DOHH2 (cell line): Measurements from ENCODE around the gene MRI1.

Experiments used
- H3F3A ChIP-seq: fragments of 200-600 bp; sonication (generic), shearing (Covaris generic); 2 replicates; pipeline ENCODE4 v1.6.0; 2016; ENCODE audit warnings: antibody characterized with exemption, mild to moderate bottlenecking; ENCODE audit not compliant: control insufficient read depth, insufficient read depth
- H3K27ac ChIP-seq: fragments of 200-600 bp; sonication (generic); 2 replicates; pipeline ENCODE4 v1.5.1; 2014; ENCODE audit warnings: low read depth, mild to moderate bottlenecking, low read length, moderate library complexity
- H3K27me3 ChIP-seq: fragments of 200-600 bp; sonication (generic); 2 replicates; pipeline ENCODE4 v1.6.1; 2014; ENCODE audit warnings: mild to moderate bottlenecking, low read length, mixed read lengths; ENCODE audit not compliant: control insufficient read depth
- H3K36me3 ChIP-seq: fragments of 200-600 bp; sonication (generic); 2 replicates; pipeline ENCODE4 v1.6.1; 2014; ENCODE audit warnings: mild to moderate bottlenecking, low read length, moderate library complexity, mixed read lengths; ENCODE audit not compliant: control insufficient read depth
- H3K4me1 ChIP-seq: fragments of 200-600 bp; sonication (generic); 2 replicates; pipeline ENCODE4 v1.6.1; 2014; ENCODE audit warnings: mild to moderate bottlenecking, low read length, mixed read lengths; ENCODE audit not compliant: control insufficient read depth
- H3K4me2 ChIP-seq: fragments of 200-600 bp; sonication (generic); 2 replicates; pipeline ENCODE4 v1.6.0; 2014; ENCODE audit warnings: mild to moderate bottlenecking, low read length, moderate library complexity
- H3K4me3 ChIP-seq: fragments of 200-600 bp; sonication (generic); 2 replicates; pipeline ENCODE4 v1.5.1; 2014; ENCODE audit warnings: mild to moderate bottlenecking, low read length, mixed read lengths
- H3K79me2 ChIP-seq: fragments of 200-600 bp; sonication (generic); 2 replicates; pipeline ENCODE4 v1.6.1; 2014; ENCODE audit warnings: mild to moderate bottlenecking, low read length, mixed read lengths; ENCODE audit not compliant: control insufficient read depth
- H3K9me2 ChIP-seq: fragments of 200-600 bp; sonication (generic); replicated peaks from 2 replicates; pipeline ENCODE4 v1.6.1; 2014; ENCODE audit warnings: mild to moderate bottlenecking, low read length, mixed read lengths; ENCODE audit not compliant: control insufficient read depth
- H3K9me3 ChIP-seq: fragments of 200-600 bp; sonication (generic); 2 replicates; pipeline ENCODE4 v1.6.1; 2014; ENCODE audit warnings: antibody characterized with exemption, low read length, mixed read lengths; ENCODE audit not compliant: control insufficient read depth, insufficient read depth
- H4K20me1 ChIP-seq: fragments of 200-600 bp; sonication (generic); 2 replicates; pipeline ENCODE4 v1.6.0; 2014; ENCODE audit warnings: low read depth, mild to moderate bottlenecking, antibody characterized with exemption, low read length, moderate library complexity; ENCODE audit not compliant: control insufficient read depth, insufficient read depth
- EZH2phosphoT487 ChIP-seq: fragments of 200-600 bp; sonication (generic); IDR thresholded peaks from 2 replicates; pipeline ENCODE4 v1.6.1; 2017; ENCODE audit warnings: borderline replicate concordance, mild to moderate bottlenecking, antibody characterized with exemption, low read length, moderate library complexity, mixed read lengths
- TF ChIP-seq, protein P1 (sequence below): fragments of 200-600 bp; sonication (generic); IDR thresholded peaks from one replicate; pipeline ENCODE4 v1.5.1; 2014; ENCODE audit warnings: antibody characterized with exemption, mild to moderate bottlenecking, low read depth, low read length; ENCODE audit not compliant: poor library complexity, severe bottlenecking

The MRI1 gene

DNA sequence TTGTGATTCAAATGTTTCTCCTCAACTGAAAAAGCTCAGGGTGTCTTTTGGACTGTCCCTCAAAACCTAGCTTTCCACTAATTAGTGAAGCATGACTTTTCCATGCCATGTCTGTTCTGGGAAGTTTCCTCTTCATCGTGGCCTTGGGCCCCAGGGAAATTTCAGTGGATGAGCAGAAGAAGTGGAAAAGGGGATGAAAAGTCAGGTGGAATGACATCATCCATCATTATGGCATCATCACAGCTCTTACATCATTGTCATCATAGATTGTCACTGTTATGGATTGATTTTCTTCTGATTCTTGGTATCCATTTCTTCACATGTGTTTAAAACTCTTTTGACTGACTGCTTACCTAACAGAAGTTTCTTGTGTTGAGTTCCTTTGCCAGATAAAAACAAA, 26.2 kb upstream of the MRI1 start:
- H3K27me3 ChIP-seq = no peaks in the 10 kb centered on the region

DNA sequence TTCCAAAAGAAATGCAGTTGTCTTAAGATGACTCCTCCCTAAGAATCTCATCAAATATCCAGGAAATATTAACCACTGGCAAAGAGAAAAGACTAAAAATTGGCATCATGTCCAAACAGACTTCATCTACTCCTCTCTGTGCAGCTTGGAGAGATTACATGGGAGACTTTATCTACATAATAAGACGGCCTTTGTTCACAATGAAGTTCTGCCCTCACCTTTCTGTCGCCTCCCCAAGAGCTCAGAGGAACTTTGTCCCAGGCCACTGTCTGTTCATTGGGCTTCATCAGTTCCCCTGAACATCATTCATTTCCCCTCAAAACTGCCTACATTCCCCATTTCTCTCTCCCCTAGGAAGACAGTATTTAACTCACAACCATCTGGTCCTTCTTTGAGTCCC, 22.4 kb upstream of the MRI1 start:
- no peak overlapping the region for H3K4me3 ChIP-seq
- no peaks in the 10 kb centered on the region for H3F3A ChIP-seq
- no peaks in the 10 kb centered on the region for H3K36me3 ChIP-seq
- H3K4me2 ChIP-seq = no peak overlapping the region
- no peaks in the 10 kb centered on the region for H3K9me2 ChIP-seq
- H3K27ac ChIP-seq = no peak overlapping the region
- no peaks in the 10 kb centered on the region for H3K9me3 ChIP-seq
- no peaks in the 10 kb centered on the region for H4K20me1 ChIP-seq
- H3K4me1 ChIP-seq = peaks cover 2% of the 10 kb centered on the region
- no peaks in the 10 kb centered on the region for H3K27me3 ChIP-seq
- TF ChIP-seq, protein P1, sequence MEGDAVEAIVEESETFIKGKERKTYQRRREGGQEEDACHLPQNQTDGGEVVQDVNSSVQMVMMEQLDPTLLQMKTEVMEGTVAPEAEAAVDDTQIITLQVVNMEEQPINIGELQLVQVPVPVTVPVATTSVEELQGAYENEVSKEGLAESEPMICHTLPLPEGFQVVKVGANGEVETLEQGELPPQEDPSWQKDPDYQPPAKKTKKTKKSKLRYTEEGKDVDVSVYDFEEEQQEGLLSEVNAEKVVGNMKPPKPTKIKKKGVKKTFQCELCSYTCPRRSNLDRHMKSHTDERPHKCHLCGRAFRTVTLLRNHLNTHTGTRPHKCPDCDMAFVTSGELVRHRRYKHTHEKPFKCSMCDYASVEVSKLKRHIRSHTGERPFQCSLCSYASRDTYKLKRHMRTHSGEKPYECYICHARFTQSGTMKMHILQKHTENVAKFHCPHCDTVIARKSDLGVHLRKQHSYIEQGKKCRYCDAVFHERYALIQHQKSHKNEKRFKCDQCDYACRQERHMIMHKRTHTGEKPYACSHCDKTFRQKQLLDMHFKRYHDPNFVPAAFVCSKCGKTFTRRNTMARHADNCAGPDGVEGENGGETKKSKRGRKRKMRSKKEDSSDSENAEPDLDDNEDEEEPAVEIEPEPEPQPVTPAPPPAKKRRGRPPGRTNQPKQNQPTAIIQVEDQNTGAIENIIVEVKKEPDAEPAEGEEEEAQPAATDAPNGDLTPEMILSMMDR = no peak
- TF ChIP-seq EZH2phosphoT487 = no peak
- no peaks in the 10 kb centered on the region for H3K79me2 ChIP-seq

More for the DNA sequence above, 26.2 kb upstream of the MRI1 start:
- no peak overlapping the region for H3K27ac ChIP-seq
- H3K9me2 ChIP-seq = no peaks in the 10 kb centered on the region
- no peak overlapping the region for H3K4me3 ChIP-seq
- H3K4me1 ChIP-seq = no peaks in the 10 kb centered on the region
- H3F3A ChIP-seq = no peaks in the 10 kb centered on the region
- H3K79me2 ChIP-seq = no peaks in the 10 kb centered on the region
- H3K9me3 ChIP-seq = no peaks in the 10 kb centered on the region
- H4K20me1 ChIP-seq = no peaks in the 10 kb centered on the region
- H3K36me3 ChIP-seq = no peaks in the 10 kb centered on the region
- no peak overlapping the region for H3K4me2 ChIP-seq
- TF ChIP-seq, protein P1 = no peak
- TF ChIP-seq EZH2phosphoT487 = no peak

- no peaks in the 10 kb centered on the region; the same call in 1 of the 2 replicates for H3K9me3 ChIP-seq
- no peak for TF ChIP-seq EZH2phosphoT487
- TF ChIP-seq, protein P1 = no peak
- H3K79me2 ChIP-seq = no peaks in the 10 kb centered on the region
- no peak overlapping the region for H3K27ac ChIP-seq
- no peaks in the 10 kb centered on the region for H3K27me3 ChIP-seq
- no peak overlapping the region for H3K4me3 ChIP-seq
- no peaks in the 10 kb centered on the region for H3K9me2 ChIP-seq
- peaks cover 8% of the 10 kb centered on the region for H3K4me1 ChIP-seq
- H3F3A ChIP-seq = no peaks in the 10 kb centered on the region
- no peaks in the 10 kb centered on the region for H4K20me1 ChIP-seq
- no peak overlapping the region for H3K4me2 ChIP-seq
- H3K36me3 ChIP-seq = no peaks in the 10 kb centered on the region
Observed at GRCh38 chr19:13742756-13743155, 21.6 kb upstream of the MRI1 start.
